A172 (cell line): ENCODE data around the gene ZBTB45. TPM values are rescaled to one million over a fixed set of nuclear protein-coding genes. Genes with fewer than 3 reads are reported as not detected.
A peak's percentile ranks its signal among the peaks of the same experiment; 100 is the strongest.

Source experiments
- DNase-seq: peaks from one replicate; pipeline ENCODE4 v3.0.0-alpha.2; 2015; ENCODE audit warnings: low spot score
- total RNA-seq: library from RNA; depleted of rRNA; stranded (reverse); fragments of >200 nt; shearing (Covaris generic); gene quantifications from 2 replicates; pipeline ENCODE4 v1.2.3, GENCODE V29; 2014; rRNA removed

The ZBTB45 gene
- total RNA-seq, result 9.0 and 11.9 TPM in 2 replicates

DNA sequence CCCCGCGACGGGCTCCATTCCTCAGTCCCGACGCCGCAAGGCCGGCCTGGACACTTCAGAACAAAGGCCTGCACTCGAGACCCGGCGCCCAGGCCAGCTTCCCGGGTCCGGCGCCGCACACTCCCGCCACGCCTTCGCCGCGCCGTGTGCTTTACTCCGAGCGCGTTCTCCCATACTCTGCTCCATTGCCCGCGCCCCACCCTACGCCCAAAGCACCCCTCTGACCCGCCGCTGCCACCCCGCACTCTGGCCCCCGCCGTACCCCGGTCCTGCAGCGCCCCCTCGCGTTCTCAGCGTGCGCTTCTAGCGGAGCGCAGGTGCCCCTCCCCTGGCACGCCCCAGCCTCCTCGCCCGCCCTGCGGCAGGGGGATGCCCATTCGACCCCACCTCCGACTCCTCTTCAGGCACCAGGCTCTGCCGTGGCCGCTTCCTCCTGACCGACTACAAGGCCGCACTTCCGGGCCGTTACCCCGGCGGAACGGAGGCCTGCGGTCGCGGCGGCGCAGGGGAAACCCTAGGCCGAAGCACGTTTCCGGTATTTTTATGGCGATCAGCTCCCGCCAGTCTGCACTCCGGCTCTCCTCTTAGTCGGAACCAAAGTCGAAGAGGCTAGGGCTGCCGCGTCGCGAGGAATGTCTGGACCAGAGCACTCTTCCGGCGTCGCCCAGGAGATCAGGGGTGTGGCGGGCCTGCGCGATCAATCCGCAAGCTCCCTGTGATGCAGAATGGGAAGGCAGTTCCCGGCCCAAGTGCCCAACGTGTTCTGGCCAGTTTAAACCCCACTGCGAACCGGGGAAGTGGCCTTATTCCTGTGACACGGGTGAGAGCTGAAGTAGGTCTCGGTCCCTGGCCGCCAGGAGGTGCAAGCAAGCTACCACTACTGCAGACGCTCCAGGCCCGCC is at the start of gene ZBTB45:
ZBTB45 (minus strand) TSS at position 456 of the 902 bp plus-strand sequence. CDS start 2,137 bp downstream, outside the sequence.
- peak; percentile 98 for DNase-seq

DNA sequence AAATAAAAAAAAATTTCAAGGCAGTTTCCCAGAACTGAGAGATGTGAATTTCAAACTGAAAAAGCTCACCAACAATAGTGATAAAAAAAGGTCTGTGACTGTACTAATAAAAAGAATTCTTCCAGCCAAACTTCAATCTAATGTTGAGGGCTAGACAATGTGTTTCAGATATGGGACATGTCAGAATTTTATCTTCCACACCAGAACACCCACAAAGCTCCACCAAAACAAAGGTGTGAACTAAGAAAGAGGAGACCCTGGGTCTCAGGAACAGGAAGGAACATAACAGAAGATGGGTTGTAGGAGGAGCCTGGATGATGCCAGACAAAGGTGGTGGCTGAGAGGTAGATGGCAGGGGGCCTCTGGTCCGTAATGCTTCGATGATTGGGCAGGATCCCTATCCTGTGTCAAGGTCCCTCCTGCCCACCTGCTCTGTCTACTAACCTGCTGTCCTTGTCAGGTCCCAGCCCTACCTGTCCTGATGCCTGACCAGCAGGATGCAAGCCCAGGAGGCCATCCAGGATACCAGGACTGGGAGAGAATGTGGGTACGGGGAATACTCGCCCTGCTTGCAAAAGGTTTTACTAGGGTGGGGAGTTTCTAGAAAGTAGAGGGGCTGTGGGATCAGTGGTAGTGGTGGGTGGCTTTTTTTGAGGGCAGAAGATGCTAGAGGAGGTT is 49.0 kb upstream of the ZBTB45 start:
- no peak for DNase-seq

DNA sequence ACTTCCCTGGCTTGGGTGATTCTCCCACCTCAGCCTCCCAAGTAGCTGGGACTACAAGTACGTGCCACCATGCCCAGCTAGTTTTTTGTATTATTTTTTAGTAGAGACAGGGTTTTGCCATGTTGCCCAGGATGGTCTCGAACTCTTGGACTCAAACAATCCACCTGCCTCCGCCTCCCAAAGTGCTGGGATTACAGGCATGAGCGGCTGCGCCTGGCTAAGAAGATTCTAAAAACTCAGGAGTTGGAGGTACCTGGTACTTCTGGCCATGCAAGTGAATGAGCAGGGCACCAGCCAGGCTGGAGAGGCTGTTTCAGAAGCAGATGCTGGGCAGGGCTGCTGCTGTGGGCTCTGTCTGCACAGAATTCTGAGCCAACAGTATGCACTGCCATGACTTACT is 47.4 kb upstream of the ZBTB45 start:
- no peak for DNase-seq

DNA sequence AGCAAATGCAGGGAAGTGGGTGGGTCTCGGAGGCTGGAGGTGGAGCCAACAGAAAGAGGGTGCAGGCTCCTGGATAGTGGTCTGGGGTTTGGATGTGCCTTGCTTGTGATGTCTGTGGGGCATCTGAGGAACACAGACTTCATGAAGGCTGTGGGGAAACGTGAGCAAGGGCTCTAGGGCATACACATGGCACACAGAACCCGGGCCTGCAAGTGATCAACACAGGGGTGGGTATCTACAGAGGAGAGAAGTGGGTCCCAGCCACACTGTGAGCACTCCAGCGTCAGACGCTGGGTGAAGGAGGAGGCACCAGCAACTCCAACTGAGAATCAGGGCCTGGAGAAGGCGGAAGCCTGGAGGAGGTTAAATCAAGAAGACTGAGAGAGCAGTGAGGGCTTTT is 44.2 kb upstream of the ZBTB45 start:
- no peak for DNase-seq

DNA sequence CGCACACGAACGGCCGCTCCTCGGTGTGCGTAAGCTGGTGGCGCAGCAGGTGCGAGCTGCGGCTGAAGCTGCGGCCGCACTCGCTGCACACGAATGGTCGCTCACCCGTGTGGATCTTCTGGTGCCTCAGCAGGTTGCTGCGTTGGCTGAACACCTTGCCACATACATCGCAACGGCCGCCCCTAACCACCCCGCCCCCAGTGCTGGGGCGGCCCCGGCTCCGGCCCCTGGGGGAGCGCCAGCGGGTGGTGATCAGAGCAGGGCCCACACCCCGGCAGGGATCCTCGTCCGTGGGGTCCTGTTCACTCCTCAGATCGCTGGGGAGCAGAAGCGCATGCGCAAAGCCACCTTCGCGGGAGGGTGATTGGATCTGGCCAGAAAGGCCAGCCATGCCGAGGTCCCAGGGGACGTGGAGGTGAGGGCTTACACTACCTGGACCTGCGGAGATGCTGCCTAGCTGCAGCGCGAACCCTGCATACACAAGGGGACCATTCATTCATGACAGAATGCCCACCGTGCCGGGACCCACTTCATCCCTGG is 43.5 kb upstream of the ZBTB45 start:
- DNase-seq, result no peak

DNA sequence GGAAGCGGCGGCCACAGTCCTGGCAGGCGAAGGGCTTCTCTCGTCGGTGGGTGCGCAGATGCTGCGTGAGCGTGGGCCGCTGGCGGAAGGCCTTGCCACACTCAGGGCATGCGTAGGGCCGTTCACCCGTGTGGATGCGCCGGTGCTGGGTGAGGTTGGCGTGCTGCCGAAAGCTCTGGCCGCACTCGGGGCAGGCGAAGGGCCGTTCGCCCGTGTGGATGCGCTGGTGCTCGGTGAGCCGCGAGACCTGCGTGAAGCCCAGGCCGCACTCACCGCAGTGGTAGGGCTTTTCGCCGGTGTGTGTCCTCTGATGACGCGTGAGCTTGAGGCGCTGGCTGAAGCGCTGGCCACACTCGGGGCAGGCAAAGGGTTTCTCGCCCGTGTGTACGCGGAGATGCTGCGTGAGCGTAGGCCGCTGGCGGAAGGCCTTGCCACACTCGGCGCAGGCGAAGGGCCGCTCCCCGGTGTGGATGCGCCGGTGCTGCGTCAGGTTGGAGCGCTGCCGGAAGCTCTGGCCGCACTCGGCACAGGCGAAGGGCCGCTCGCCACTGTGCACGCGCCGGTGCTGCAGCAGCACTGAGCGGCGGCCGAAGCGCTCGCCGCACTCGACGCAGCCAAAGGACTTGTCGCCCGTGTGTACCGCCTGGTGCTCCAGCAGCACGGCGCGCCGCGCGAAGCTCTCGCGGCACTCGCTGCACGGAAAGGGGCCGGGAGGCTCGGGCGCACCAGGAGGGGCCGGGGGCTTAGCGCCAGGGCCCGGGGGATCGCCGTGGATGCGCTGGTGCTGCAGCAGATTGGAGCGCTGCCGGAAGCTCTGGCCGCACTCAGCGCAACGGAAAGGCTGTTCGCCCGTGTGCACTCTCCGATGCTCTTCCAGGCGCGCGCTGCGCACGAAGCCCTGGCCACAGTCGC is 42.8 kb upstream of the ZBTB45 start:
- DNase-seq, result no peak

DNA sequence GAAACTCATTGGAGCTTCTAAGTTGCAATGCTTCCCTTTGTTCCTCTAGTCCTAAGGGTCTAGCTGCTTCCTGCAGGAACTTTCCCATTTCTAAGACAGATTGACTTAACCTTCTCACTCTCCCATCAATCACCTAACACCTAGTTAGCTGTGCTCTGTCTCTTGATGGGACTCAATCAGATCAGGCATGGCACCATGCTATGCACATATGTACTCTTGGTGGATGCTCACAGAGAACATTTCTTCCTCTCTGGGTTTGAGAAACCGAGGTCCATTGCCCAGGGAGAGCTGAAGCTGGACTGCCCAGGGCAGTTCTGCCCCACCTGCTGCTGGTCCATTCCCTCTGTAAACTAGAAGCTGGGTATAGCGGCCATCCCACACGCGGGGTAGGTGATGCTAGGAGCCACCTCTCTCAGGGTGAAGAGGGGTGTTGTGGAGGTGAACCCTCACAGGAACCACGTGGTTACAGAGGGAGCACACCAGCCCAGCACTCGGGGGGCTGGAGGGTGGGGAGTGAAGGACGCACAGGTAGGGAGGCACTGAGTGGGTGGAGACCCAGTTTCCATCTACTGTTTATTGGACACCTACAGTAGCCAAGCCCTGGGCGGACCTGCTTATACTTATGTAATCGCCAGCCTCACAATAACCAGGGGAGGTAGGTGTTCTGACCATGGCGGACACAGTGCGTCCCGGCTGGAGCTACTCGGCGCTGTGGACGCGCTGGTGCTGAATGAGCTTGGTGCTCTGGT is 41.9 kb upstream of the ZBTB45 start:
- DNase-seq, result no peak

DNA sequence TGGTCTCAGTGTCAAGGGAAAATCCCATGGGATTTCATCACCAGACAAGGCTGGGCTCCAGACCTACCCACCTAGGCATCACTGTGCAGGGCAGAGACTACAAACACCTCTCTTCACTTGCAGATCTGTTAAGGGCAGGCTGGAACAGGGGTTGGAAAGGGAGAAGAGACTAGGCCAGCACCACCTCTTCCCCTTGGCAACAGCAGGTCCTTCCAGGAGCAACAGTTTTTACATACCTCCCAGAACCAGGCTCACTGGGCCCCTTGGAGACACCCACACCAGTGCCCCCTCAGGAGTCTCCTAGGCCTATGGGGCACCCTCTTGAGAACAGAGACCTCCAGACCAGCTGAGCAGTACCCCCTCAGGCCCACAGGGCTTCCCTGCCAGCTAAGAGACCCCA is 41.3 kb upstream of the ZBTB45 start:
- DNase-seq, result no peak

DNA sequence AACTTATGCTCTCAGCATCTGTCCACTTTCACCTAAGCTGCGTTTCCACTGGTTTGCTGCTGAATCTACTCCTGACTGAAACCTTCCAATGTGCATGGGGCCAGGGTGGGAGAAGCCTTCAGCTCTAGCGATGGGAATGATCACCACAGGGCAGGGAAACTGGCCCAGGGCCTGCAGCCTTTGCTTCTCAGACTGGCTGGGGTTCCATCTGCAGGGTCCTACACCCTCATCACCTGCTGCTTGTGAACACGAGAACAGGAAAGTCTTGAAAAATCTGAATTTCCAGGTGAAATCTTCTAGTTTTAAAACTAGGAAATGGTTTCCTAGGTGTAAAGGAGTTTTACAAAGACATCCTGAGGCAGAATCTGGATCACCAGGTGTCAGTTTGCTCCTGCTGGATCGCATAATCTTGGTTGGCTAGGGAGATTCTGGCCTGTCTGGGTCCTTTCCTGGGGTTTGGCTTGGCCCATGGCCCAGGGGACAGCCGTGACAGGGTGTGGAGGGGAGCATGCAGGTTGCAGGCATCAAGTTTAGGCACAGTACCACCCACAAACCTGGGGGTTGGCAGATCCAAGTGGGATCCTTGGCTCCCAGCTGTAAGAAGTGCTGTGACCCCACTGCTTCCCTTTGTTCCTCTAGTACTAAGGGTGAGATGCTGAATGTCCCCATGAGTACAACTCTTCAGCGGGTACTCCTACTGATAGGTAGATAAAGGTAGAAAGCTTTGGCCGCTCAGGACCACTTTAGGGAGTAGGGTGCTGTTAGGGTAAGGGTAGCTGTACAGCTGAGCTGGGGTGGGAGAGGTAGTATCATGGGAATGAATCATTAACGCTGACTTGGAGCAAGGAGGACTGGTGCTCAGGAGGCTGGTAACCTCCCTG is 40.6 kb upstream of the ZBTB45 start:
- DNase-seq, result no peak

DNA sequence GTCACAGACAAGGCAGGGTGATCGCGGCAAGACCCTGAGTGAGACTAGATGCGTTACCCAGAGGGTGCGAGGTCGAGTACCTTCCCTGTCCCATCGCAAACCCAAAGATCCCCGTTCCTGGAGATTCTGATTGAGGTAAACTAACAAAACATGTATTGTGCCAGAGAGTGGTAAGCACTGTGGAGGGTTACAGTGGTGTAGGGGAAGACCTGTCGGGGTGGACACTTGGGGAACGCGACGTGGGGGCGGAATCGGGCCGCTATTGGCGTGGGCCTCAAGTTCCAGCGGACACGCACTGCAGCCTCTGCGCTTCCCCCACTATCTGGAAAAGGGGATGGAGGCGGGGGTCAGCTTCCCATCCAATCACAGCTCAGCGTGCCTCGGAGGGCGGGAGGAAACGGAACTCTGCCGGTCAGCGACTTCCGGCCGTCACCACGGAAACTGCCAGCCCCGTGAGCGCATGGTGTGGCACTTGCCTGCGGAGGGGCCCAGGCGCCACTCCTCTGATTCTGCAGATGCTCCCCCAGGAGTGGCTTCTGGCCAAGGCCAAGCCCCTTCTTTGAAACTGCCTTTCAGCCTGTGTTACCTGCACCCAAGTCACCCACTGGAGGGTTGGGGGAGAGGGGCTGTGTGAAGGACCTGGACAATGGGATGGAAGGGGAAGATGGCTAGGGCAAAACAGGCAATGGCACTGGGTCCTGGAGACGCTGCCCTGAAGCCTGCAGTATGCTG is 39.8 kb upstream of the ZBTB45 start:
- DNase-seq, result peak; percentile 96

DNA sequence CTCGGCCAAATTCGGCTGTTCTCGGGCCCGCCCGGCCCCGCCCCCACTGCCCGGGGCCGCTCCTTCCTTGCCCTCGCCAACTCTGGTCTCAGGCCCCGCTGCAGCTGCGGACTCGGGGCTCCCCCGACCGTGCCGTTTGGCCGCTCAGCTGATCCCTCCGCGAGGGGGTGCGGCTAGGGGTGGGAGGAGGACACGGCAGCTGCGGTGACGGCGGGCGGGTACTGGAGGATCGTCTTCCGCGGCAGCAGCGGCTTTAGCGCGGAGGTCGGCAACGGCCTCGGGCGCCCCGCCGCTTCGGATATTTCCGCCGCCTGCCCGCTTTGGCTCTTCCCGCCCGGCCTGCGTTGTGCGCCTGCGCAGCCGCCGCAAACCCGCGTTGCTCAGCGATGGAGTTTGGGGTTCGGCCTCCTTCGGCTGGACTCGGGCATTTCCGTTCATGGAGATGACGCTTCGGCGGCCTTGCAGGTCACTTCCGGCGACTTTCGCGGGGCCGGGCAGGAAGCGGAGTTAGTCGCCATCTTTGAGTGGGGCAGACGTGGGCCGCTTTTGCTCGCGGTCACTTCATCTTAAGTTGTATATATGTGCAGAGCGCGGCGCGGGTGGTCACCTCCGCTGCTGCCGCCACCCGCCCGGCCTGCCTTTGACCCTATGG is 39.1 kb upstream of the ZBTB45 start:
- peak; percentile 99 for DNase-seq

DNA sequence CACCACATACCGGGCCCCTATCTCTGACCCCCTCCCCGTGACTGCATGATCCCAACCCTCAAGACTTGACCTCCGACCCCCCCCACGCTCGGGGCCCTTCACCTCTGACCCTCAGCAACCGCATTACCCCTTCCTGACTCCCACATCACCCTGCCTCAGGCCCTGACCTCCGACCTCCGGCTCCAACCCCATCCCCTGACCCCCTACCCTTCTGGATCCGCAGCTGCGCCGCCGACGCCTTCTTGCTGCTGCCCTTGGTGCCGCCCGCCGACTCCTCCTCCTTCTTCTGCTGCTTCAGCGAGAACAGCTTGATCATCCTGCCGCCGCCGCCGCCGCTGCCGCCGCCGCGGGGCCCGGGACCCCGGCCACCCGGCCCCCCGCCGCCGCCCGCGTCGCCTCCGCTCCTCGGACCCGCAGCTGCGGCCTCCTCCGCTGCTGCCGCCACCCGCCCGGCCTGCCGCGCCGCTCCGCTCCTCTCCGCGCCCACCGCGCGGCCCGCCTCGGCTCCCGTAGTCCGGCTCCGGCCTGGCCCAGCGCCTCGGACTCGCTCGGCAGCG is 38.5 kb upstream of the ZBTB45 start, which contains the start of gene UBE2M:
UBE2M (minus strand) TSS at position 546 of the 557 bp plus-strand sequence; CDS start at position 316, 230 bp downstream.
- peak; percentile 36 for DNase-seq

DNA sequence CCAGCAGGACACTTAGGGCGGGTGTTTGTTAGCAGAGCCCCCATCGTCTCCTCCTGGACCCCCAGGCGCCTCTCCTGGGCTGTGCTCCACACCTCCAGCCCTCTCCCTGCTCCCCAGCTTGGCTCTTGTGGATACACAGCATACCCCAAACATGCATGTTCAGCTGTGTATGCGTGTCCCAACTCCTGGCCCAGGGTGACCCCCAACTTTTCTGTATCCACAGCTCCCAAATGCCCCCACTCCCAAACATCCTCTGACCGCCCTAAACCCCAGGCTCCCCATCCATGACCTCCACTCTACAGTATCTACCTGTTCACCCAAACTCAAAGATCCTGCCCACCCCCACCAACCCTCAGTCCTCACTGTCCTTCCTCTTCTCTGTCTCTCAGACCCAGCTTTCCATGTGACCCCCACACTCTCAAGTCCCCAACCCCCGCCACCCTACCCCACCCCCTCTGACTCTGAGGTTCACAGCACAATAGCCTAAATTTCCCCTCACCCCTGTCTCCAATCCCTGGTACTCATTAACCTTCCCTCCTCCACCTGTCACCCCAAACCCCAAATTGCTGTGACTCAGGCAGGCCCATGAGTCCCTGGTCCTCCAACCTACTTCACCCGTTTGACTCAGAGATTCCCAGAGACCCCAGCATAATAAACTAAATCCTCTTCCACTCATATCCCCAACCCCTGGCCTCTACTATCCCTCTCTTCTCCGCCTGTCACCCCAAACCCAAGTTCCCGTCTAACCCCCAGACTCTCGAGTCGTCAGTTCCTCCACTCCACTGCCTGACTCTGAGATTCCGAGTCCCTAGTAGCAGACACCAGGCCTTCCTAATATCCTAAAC is 37.8 kb upstream of the ZBTB45 start:
- DNase-seq, result no peak

DNA sequence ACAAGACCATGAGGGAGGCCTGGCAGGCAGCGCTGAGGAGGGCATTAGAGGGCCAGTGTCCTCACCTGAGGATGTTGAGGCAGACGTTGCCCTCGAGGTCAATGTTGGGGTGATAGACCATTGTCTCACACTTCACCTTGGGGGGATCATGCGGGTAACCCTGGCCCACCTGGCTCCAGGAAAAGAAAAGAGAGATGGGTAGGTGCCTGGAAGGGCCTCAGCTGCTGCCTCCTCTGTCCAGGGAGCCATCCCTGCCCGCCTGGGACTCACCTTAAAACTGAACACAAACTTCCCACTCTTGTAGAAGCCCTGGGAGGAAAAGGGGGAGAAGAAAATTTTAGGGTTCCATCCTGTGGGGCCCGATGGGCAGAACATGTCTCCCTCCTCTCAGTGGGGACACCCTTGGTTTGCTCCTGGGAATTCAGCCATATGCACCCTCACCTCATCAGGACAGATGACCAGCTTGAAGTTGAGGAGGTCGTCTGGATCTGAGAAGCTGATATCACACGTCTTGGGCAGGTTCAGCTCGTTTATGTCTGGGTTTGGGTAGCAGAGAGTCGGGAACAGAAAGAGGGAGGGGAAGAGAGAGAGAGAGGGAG is 37.1 kb upstream of the ZBTB45 start:
- no peak for DNase-seq

DNA sequence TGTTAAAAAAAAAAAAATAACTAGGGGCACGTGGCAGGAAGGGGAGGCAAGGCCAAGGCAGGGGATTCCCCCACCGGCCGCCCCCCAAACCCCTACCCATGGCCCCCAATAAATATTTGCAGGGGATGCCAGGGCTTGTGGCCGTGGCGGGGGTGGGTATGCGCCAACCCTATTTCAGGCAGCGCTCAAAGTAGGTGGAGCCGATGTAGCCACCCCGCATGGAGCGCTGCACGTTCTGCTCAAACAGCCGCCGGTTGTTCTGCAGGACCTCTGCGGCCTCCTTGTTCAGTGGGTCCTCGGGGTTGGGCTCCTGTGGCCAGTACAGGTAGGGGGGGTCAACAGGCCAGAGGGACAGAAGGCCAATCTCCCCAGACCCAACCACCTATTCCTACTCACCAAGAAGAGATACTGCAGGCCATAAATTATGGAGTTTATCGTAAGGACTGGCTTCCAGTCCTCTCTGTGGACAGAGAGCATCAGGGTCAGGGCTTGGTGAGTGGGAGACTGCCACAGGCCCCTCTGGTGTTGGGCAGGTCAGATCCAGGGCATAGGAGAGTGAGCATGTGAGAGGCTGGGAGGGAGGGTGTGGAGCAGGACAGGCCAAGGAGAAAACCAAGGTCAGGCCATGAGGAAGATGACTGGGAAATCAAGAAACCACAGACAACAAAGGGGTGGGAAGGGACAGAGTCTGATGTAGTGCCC is 36.5 kb upstream of the ZBTB45 start:
- no peak for DNase-seq

DNA sequence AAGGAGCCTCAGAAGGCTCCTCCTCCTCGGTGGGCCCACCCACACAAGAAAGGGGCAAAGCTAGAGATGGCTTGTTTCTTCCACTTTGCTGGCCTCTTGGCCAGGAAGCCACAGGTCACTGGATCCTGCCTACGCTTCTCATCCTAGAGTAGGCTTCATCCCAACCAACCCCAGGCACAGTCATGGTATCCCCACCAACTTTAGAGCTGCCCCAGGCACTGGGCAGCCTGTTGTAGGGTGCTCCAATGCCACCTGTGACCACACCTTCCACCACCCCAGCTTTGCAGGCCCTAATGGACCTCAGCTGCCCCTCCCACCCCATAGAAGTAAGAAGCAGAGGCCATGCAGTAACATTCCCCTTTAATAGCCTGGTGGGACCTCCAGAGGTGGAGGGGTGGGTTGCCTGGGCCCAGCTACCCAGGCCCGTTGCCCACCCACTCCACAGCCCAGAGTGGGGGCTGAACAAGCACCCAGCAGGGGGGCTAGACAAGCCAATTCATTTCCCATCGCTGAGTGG is 35.8 kb upstream of the ZBTB45 start:
- no peak for DNase-seq
